ENCODE measurements around the gene GLIS2. TPM values are rescaled to one million over a fixed set of nuclear protein-coding genes. Genes with fewer than 3 reads are reported as not detected.

The GLIS2 gene
- total RNA-seq, 1 donor = under 0.01 TPM

DNA sequence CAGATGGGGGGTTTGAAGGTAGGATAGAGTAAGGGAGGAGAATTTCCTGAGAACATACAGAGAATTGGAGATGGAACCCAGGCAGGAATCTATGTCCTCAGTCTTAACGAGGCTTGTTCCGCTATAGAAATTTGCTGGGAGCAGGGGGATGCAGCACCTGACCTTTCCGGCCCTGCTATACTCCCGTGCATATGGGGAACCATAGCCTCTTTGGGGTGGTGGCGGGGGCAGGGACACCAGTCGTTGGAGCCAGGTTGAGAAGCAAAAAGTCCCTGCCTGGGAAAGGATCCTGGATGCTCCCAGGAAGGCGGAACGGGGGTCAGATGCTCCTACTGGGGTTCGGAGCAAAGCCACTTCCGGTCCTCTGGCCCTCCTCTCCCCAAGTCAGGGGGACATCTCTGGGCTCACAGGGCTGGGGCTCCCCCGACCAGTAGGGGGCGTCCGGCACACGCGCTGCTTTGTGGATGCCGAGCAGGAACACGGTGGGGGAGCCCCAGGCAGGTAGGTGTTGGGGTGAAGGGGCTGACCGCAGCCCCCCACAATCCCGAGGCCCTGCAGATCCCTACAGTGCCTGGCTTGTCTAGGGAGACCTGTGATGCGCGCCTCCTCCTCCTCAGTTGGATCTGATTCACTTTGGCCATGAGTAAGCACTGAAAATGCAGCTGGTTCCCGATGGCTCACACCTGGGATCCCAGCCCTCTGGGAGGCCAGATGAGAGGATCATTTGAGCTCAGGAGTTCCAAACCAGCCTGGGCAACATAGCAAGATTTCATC is 27.5 kb upstream of the GLIS2 start:
- Histone ChIP-seq H3K4me1 (ENCODE audit: insufficient read depth, low read length) (peaks cover 7% of the 10 kb centered on the region), H3K27me3 (ENCODE audit: insufficient read depth, low read length) (no peaks in the 10 kb centered on the region), H3K9me3 (ENCODE audit: low read depth, low read length) (no peaks in the 10 kb centered on the region), H3K4me3 (ENCODE audit: low read length) (no peak overlapping the region)

DNA sequence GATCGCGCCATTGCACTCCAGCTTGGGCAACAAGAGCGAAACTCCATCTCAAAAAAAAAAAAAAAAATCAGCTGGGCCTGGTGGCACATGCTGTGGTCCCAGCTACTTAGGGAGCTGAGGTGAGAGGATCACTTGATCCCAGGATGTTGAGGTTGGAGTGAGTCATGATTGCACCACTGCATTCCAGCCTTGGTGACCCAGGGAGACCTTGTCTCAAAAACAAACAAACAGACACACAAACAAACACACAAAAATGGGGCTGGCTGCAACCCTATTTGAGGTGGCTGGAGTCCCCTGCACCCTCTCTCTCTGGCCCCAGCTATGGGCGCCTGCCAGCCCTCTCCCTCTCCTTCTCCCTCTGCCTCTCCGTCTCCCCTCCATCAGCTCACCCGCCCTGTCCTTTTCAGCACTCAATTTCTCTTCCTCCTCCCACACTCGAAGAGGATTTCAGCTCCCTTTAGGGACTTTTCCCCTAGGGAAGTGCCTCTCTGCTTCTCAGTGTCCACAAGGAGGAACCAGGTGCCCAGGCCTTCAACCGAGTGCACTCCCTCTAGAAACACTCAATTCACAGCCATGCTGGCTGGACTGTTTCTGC is 25.5 kb upstream of the GLIS2 start:
- H3K27me3 ChIP-seq (ENCODE audit: insufficient read depth, low read length) = no peaks in the 10 kb centered on the region
- H3K4me1 ChIP-seq (ENCODE audit: insufficient read depth, low read length) = peaks cover 7% of the 10 kb centered on the region
- no peaks in the 10 kb centered on the region for H3K9me3 ChIP-seq (ENCODE audit: low read depth, low read length)
- no peak overlapping the region for H3K4me3 ChIP-seq (ENCODE audit: low read length)

DNA sequence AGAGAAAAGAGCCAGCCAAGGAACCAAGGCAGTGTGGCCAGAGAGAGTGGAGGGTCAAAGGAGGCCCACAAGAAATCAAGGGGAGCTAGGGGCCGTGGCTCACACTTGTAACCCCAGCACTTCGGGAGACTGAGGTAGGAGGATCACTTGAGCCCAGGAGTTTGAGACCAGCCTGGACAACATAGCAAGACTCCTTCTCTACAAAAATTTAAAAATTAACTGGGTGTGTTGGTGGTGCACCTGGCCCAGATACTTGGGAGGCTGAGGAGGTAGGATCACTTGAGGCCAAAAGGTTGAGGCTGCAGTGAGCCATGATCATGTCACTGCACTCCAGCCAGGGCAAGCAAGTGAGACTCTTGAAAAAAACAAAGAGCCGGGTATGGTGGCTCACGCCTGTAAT is 24.2 kb upstream of the GLIS2 start:
- H3K4me1 ChIP-seq (ENCODE audit: insufficient read depth, low read length) = peaks cover 7% of the 10 kb centered on the region
- no peaks in the 10 kb centered on the region for H3K27me3 ChIP-seq (ENCODE audit: insufficient read depth, low read length)
- no peaks in the 10 kb centered on the region for H3K9me3 ChIP-seq (ENCODE audit: low read depth, low read length)
- no peak overlapping the region for H3K4me3 ChIP-seq (ENCODE audit: low read length)

DNA sequence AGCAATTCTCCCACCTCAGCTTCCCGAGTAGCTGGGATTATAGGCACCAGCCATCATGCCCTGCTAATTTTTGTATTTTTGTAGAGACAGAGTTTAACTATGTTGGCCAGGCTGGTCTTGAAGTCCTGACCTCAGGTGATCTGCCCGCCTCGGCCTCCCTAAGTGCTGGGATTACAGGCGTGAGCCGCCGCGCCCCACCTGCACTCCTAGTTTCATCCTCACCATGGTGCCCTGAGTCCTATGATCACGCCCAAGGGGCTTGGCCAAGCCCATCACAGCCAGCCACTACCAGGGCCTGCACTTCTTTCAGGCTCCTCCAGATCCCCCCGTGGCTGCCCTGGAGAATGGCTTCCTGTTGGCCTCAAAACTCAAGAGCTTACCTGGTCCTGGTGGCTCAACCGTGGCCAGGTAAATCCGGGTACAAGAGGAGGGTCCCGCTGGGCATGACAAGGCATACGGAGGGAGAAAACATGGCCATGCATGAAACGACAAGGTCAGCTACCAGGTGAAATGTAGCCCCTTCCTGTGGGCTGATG is 22.6 kb upstream of the GLIS2 start:
- Histone ChIP-seq H3K4me3 (ENCODE audit: low read length) (no peak overlapping the region), H3K9me3 (ENCODE audit: low read depth, low read length) (no peaks in the 10 kb centered on the region), H3K27me3 (ENCODE audit: insufficient read depth, low read length) (no peaks in the 10 kb centered on the region), H3K4me1 (ENCODE audit: insufficient read depth, low read length) (peaks cover 4% of the 10 kb centered on the region)

DNA sequence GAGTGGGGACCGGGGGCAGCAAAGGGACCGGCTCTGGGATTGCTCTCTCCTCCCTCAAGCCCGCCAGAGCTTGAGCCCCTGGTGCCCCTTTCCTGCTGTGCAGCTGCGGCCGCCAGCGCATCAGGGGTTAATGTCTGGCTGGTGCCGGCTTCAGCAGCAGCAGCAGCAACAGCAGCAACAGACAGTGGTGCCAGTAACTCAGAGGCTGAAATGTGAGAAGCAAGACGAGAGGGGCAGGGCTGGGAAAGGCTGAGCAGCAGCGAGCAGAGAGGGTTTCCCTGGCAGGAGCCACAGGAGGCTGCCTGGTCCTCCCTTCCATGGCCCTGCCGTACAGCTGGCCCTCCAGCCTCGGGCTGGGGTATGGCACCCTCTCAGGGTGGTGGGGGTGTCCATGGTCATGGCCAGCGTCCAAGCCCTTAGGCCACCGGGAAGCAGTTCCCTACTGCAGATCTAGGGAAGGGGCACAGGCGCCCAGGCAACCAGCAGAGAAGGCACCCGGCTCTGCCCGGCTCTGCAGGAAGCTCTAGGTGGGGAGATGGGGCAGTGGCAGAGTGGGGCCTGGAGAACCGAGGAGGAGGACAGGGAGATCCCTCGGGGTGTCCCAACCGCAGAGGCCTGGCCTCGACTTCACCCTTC is 21.9 kb upstream of the GLIS2 start:
- Histone ChIP-seq H3K4me1 (ENCODE audit: insufficient read depth, low read length) (no peaks in the 10 kb centered on the region), H3K27me3 (ENCODE audit: insufficient read depth, low read length) (no peaks in the 10 kb centered on the region), H3K4me3 (ENCODE audit: low read length) (no peak overlapping the region), H3K9me3 (ENCODE audit: low read depth, low read length) (no peaks in the 10 kb centered on the region)

DNA sequence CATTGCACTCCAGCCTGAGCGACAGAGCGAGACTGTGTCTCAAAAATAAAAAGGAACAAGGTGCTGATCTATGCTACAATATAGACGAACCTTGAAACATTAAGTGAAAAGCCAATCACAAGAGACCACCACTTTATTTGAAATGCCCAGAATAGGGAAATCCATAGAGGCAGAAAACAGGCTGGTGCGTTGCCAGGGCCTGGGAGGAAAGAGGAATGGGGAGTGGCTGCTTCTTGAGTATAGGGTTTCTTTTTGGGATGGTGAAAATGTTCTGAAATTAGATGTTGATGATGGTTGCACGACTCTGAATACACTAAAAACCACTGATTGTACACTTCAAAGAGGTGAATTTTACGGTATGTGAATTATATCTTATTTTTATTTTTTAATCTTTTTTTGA is 20.3 kb upstream of the GLIS2 start:
- Histone ChIP-seq H3K4me1 (ENCODE audit: insufficient read depth, low read length) (no peaks in the 10 kb centered on the region), H3K27me3 (ENCODE audit: insufficient read depth, low read length) (no peaks in the 10 kb centered on the region), H3K9me3 (ENCODE audit: low read depth, low read length) (no peaks in the 10 kb centered on the region), H3K4me3 (ENCODE audit: low read length) (no peak overlapping the region)

DNA sequence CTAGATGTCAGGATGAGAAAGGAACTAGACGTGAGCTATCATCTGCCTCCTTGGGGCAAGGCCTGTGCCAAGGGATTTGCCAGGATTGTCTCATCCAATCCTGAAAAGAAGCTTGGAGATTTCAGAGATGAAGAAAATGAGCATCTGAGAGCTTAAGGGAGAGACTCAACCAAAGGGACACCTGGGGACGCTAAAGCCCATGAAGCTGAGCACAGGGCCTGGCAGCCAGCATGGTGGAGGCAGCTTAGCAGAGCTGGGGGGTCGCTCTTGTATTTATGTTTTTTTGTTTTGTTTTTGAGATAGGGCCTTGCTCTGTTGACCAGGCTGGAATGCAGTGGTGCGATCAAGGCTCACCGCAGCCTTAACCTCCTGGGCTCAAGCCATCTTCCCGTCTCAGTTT is 18.4 kb upstream of the GLIS2 start:
- Histone ChIP-seq H3K27me3 (ENCODE audit: insufficient read depth, low read length) (no peaks in the 10 kb centered on the region), H3K9me3 (ENCODE audit: low read depth, low read length) (no peaks in the 10 kb centered on the region), H3K4me3 (ENCODE audit: low read length) (no peak overlapping the region), H3K4me1 (ENCODE audit: insufficient read depth, low read length) (no peaks in the 10 kb centered on the region)

DNA sequence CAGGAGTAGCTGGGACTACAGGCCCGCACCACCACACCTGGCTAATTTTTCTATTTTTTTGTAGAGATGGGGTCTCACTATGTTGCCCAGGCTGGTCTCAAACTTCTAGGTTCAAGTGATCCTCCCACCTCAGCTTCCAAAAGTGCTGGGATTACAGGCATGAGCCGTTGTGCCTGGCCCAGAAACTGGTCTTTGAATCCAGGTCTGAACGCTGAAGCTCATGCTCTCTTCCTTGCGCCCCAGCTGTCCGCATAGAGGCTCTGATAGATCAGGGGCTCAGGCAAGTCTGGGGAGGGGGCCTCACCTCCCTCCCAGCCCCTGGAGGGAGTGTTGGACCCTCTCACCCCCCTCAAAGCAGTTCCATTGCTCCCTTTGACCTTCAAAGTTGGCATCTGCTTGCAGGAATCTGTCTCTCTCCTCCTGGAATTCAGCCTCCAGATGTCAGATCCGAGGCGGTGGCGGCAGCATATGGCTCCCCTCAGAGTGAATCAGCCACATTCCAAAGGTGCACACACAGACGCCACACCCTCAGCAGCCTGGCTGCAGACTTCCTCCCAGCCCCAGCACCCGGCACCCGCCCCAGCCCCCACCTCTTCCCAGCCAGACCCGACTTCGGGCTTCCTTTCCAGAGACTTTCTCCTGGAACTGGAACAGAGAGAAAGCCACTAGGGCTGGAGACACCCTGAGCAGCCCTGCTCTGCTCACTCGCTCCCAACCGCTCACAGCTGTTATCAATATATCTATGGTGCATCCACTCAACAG is 16.9 kb upstream of the GLIS2 start:
- Histone ChIP-seq H3K27me3 (ENCODE audit: insufficient read depth, low read length) (no peaks in the 10 kb centered on the region), H3K9me3 (ENCODE audit: low read depth, low read length) (no peaks in the 10 kb centered on the region), H3K4me1 (ENCODE audit: insufficient read depth, low read length) (no peaks in the 10 kb centered on the region), H3K4me3 (ENCODE audit: low read length) (no peak overlapping the region)

DNA sequence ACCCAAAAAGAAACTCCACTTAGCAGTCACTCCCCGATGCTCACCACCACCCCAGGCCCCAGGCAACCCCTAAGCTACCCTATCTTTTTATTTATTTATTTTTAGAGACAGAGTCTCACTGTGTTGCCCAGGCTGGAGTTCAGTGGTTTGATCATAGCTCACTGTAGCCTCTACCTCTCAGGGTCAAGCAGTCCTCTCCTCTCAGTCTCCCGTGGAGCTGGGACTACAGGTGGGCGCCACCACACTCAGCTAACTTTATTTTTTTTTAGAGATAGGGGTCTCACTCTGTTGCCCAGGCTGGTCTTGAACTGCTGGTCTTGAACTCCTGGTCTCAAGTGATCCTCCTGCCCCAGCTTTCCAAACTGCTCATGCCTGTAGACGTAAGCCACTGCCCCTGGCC is 14.7 kb upstream of the GLIS2 start:
- H3K4me1 ChIP-seq (ENCODE audit: insufficient read depth, low read length) = peaks cover 5% of the 10 kb centered on the region
- H3K4me3 ChIP-seq (ENCODE audit: low read length) = no peak overlapping the region
- H3K9me3 ChIP-seq (ENCODE audit: low read depth, low read length) = no peaks in the 10 kb centered on the region
- H3K27me3 ChIP-seq (ENCODE audit: insufficient read depth, low read length) = no peaks in the 10 kb centered on the region

DNA sequence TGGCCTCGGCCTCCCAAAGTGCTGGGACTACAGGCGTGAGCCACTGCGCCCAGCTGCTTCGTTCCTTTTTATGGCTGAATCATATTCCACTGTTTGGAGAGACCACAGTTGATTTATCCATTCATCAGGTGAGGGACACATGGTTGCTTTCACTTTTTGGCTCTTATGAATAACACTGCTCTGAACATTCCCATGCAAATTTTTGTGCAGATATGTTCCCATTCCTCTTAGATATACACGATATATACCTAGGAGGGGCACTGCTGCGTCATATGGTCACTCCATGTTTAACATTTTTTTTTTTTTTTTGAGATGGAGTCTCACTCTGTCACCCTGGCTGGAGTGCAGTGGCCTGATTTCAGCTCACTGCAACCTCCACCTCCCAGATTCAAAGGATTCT is 13.9 kb upstream of the GLIS2 start:
- Histone ChIP-seq H3K9me3 (ENCODE audit: low read depth, low read length) (no peaks in the 10 kb centered on the region), H3K4me1 (ENCODE audit: insufficient read depth, low read length) (peaks cover 13% of the 10 kb centered on the region), H3K4me3 (ENCODE audit: low read length) (no peak overlapping the region), H3K27me3 (ENCODE audit: insufficient read depth, low read length) (no peaks in the 10 kb centered on the region)

DNA sequence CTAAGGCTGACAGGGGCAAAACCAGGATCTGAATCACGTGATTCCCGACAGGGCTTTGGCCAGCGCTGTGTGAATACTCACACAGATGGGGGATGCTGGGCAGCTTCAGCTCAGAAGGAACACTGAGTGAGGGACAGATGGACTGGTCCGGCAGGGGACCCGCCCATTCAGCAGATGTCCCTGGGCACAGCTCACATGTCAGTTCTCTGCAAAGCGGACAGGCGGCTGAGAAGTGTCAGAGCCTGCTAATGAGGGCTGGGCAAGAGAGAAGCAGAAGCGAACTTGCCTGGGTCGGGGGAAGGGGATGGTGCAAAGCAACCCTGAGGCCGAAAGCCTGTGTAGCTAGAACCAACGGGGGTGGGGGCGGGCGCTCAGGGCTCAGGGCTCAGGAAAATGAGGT is 11.9 kb upstream of the GLIS2 start:
- H3K4me1 ChIP-seq (ENCODE audit: insufficient read depth, low read length) = peaks cover 23% of the 10 kb centered on the region
- no peaks in the 10 kb centered on the region for H3K9me3 ChIP-seq (ENCODE audit: low read depth, low read length)
- H3K27me3 ChIP-seq (ENCODE audit: insufficient read depth, low read length) = no peaks in the 10 kb centered on the region
- no peak overlapping the region for H3K4me3 ChIP-seq (ENCODE audit: low read length)

DNA sequence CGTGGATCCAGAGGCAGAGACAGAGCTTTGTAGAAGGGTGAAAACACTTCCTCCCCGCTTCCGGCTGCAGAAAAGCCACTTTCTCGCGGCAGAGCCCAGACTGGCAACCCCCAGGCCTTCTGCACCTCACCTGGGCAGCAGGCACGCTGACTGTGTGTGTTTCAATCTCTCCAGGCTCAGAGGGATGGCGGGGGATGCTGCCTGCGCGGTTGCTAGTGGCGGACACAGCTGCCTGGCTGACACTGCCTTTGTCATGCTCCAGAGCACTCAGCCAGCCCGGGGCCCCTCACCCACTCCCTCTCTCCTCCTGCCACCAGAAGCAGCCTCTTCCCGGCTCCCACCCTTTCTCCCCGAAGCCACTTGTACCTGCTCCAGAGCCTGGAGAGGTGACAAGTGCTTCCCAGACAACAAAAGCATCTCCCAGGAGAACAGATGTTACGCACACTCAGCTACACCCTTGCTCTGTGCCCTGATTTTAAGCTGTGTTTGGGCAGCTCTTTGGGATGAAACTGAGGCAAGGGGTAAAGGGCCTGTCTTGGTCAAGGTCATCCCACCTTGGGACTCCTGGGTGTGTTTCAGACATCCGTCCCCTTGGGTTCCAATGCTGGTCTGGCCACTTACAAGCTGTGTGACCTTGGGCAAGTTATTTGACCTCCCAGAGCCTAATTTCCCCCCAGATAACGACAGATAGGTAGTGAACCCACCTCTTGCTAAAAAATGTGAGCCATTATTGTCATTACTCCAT is 9.2 kb upstream of the GLIS2 start:
- peak overlapping the region; percentile 45 for H3K4me3 ChIP-seq (ENCODE audit: low read length)
- no peaks in the 10 kb centered on the region for H3K9me3 ChIP-seq (ENCODE audit: low read depth, low read length)
- no peaks in the 10 kb centered on the region for H3K27me3 ChIP-seq (ENCODE audit: insufficient read depth, low read length)
- H3K4me1 ChIP-seq (ENCODE audit: insufficient read depth, low read length) = peaks cover 23% of the 10 kb centered on the region

DNA sequence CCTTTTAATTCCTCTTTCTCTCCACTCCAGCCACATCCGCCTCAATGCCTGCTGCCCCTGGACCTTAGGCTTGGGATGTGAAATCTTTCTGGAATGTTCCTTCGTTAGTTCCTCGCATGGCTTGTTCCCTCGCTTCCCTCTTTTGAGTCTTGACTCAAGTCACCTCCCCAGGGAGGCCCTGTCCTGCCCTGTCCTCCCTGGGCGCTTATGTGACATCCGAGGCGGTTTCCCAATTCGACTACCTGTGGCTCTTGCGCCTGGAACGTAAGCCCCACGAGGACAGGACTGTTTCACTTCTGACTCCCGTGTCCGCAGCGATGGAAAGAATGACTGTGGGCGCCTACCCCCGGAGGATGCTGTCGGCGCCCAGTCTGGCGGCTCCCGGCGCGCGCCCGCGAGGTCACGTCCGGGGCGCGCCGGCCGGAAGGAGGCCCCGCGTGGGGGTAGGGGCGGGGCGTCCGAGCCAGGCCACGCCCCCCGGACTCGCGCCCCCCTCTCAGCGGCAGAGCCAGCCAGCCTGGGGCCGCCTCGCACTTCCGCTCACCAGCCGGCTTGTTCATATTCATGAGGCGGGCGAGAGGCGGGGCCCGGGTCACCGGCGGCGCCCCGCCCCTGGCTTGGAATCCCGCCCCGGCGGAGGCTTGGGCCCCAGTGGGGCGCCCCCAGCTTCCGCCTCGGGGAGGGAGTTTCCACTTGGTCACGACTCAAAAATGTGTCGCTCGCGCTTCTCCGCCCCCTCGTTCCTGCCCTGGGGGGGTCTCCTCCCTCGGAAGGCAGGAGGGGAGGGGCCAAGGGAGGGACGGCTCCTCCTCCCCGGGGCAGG is 8.4 kb upstream of the GLIS2 start:
- Histone ChIP-seq H3K9me3 (ENCODE audit: low read depth, low read length) (no peaks in the 10 kb centered on the region), H3K27me3 (ENCODE audit: insufficient read depth, low read length) (no peaks in the 10 kb centered on the region), H3K4me3 (ENCODE audit: low read length) (peak overlapping the region; percentile 45), H3K4me1 (ENCODE audit: insufficient read depth, low read length) (peaks cover 23% of the 10 kb centered on the region)
